ENCODE measurements around the gene ACTR2.

GRCh38 chr2:65214843-65215242 lies 12.8 kb upstream of the ACTR2 start:
- TF ChIP-seq, protein P1, sequence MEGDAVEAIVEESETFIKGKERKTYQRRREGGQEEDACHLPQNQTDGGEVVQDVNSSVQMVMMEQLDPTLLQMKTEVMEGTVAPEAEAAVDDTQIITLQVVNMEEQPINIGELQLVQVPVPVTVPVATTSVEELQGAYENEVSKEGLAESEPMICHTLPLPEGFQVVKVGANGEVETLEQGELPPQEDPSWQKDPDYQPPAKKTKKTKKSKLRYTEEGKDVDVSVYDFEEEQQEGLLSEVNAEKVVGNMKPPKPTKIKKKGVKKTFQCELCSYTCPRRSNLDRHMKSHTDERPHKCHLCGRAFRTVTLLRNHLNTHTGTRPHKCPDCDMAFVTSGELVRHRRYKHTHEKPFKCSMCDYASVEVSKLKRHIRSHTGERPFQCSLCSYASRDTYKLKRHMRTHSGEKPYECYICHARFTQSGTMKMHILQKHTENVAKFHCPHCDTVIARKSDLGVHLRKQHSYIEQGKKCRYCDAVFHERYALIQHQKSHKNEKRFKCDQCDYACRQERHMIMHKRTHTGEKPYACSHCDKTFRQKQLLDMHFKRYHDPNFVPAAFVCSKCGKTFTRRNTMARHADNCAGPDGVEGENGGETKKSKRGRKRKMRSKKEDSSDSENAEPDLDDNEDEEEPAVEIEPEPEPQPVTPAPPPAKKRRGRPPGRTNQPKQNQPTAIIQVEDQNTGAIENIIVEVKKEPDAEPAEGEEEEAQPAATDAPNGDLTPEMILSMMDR (IDR thresholded peaks at IDR 0.05 in 8 of 11, conservative IDR thresholded peaks at IDR 0.05 in 3 of 11), result no peak
- no peak for TF ChIP-seq POLR2AphosphoS5 (IDR thresholded peaks at IDR 0.05)
- TF ChIP-seq POLR2A (IDR thresholded peaks at IDR 0.05), result no peak

All from spleen (tissue), 7 donors.